H1 (cell line): Measurements from ENCODE around the gene ASTN2. TPM values are rescaled to one million over a fixed set of nuclear protein-coding genes. Genes with fewer than 3 reads are reported as not detected.

Experiments
- CTCF ChIA-PET: fragments of 300-600 bp; sonication (Branson Sonifier 250); formaldehyde crosslinking; loops from one replicate; lab custom pipeline; 2021; ENCODE audit not compliant: partially characterized antibody; lab: Charles Lee
- POLR2A ChIA-PET: fragments of 300-600 bp; sonication (Branson Sonifier 250); formaldehyde crosslinking; loops from one replicate; lab custom pipeline; 2021; ENCODE audit warnings: inconsistent platforms; ENCODE audit not compliant: partially characterized antibody; lab: Charles Lee
- DNase-seq, 2 experiments: peaks; one replicate each; pipeline versions ENCODE4 v3.0.0 to v3.0.0-alpha.2; 2010 to 2022; ENCODE audit warnings: low spot score in 2 of 2, low read depth in 1 of 2, mixed read lengths in 1 of 2
- FAIRE-seq: peaks from 2 replicates; lab custom pipeline; 2011; peaks lifted over from hg19 to GRCh38; lab: Jason Lieb, UNC
- H2AFZ ChIP-seq: 2 replicates; pipeline ENCODE4 v1.8.1; 2012; ENCODE audit warnings: low read length, inconsistent platforms
- H2AK5ac ChIP-seq: 2 replicates; pipeline ENCODE4 v1.6.1; 2013; ENCODE audit warnings: low read depth, low read length
- H2BK120ac ChIP-seq: replicated peaks from 2 replicates; pipeline ENCODE3; 2013; ENCODE audit warnings: low read depth, low read length, inconsistent platforms
- H2BK12ac ChIP-seq: 2 replicates; pipeline ENCODE4 v1.6.1; 2013; ENCODE audit warnings: low read depth, low read length
- H2BK15ac ChIP-seq: 2 replicates; pipeline ENCODE4 v1.6.1; 2013; ENCODE audit warnings: low read length
- H2BK20ac ChIP-seq: 2 replicates; pipeline ENCODE4 v1.6.1; 2013; ENCODE audit warnings: low read length
- H2BK5ac ChIP-seq: 2 replicates; pipeline ENCODE4 v1.6.1; 2013; ENCODE audit warnings: low read depth, low read length
- H3K14ac ChIP-seq: 2 replicates; pipeline ENCODE4 v1.6.1; 2013; ENCODE audit warnings: inconsistent platforms; ENCODE audit not compliant: insufficient read length
- H3K18ac ChIP-seq: 2 replicates; pipeline ENCODE4 v1.6.1; 2013; ENCODE audit warnings: low read length; ENCODE audit errors: extremely low read depth
- H3K23ac ChIP-seq: 2 replicates; pipeline ENCODE4 v1.6.1; 2013; ENCODE audit warnings: inconsistent platforms; ENCODE audit not compliant: insufficient read length
- H3K23me2 ChIP-seq: 2 replicates; pipeline ENCODE4 v1.6.1; 2013; ENCODE audit warnings: low read depth, low read length
- H3K27ac ChIP-seq: 2 replicates; pipeline ENCODE4 v1.6.1; 2011; ENCODE audit warnings: low read depth, low read length, inconsistent platforms
- H3K27me3 ChIP-seq, 4 experiments: replicated peaks in 1 of 4; 1 replicate in 1 of 4; 2 replicates in 3 of 4; pipeline versions ENCODE4 v1.6.1 to v1.8.1; 2011 to 2013; ENCODE audit warnings: low read length in 3 of 4, mild to moderate bottlenecking in 3 of 4, inconsistent platforms in 2 of 4, mixed read lengths in 2 of 4, moderate library complexity in 1 of 4; ENCODE audit not compliant: control insufficient read depth in 3 of 4, insufficient read depth in 3 of 4; ENCODE audit errors: extremely low read depth in 1 of 4
- H3K36me3 ChIP-seq, 4 experiments: 2 replicates each; pipeline versions ENCODE4 v1.6.1 to v1.8.1; 2011 to 2013; ENCODE audit warnings: mild to moderate bottlenecking in 4 of 4, low read length in 3 of 4, moderate library complexity in 2 of 4, control low read depth in 1 of 4, inconsistent platforms in 1 of 4; ENCODE audit not compliant: insufficient read depth in 4 of 4, control insufficient read depth in 2 of 4
- H3K4ac ChIP-seq: replicated peaks from 2 replicates; pipeline ENCODE3; 2013; ENCODE audit warnings: low read length, low read depth, mixed read lengths, inconsistent platforms; ENCODE audit not compliant: insufficient read length
- H3K4me1 ChIP-seq, 4 experiments: replicated peaks in 1 of 4; 1 replicate in 1 of 4; 2 replicates in 3 of 4; pipeline versions ENCODE4 v1.6.1 to v1.8.1; 2011 to 2013; ENCODE audit warnings: low read length in 3 of 4, inconsistent platforms in 2 of 4, mixed read lengths in 1 of 4; ENCODE audit not compliant: insufficient read depth in 4 of 4, control insufficient read depth in 3 of 4
- H3K4me2 ChIP-seq, 2 experiments: 2 replicates each; pipeline versions ENCODE4 v1.6.1 to v1.8.1; 2011 to 2013; ENCODE audit warnings: low read depth in 2 of 2, low read length in 2 of 2, control low read depth in 1 of 2, inconsistent platforms in 1 of 2, mild to moderate bottlenecking in 1 of 2; ENCODE audit not compliant: insufficient read depth in 1 of 2
- H3K4me3 ChIP-seq, 4 experiments: fragments of 200-600, 300-600 bp in 1 of 4; sonication (generic), shearing (Covaris generic), sonication (Bioruptor Twin) in 1 of 4; 2 replicates each; pipeline versions ENCODE4 v1.5.1 to v1.8.1; 2011 to 2016; ENCODE audit warnings: low read length in 4 of 4, low read depth in 3 of 4, control low read depth in 2 of 4, inconsistent platforms in 2 of 4, mild to moderate bottlenecking in 2 of 4, mixed read lengths in 1 of 4, moderate library complexity in 1 of 4; ENCODE audit not compliant: insufficient read depth in 2 of 4; ENCODE audit errors: extremely low read depth in 1 of 4
- H3K56ac ChIP-seq: replicated peaks from 2 replicates; pipeline ENCODE3; 2013; ENCODE audit warnings: low read depth, mild to moderate bottlenecking, mixed read lengths, low read length, inconsistent platforms; ENCODE audit not compliant: insufficient read length
- H3K79me1 ChIP-seq: 2 replicates; pipeline ENCODE4 v1.6.1; 2013; ENCODE audit warnings: low read depth, low read length, control low read depth
- H3K79me2 ChIP-seq, 2 experiments: 2 replicates each; pipeline versions ENCODE4 v1.6.1 to v1.8.1; 2012 to 2013; ENCODE audit warnings: low read length in 2 of 2, mild to moderate bottlenecking in 2 of 2, inconsistent platforms in 1 of 2; ENCODE audit not compliant: insufficient read depth in 2 of 2, control insufficient read depth in 1 of 2
- H3K9ac ChIP-seq, 4 experiments: replicated peaks in 1 of 4; 1 replicate in 1 of 4; 2 replicates in 3 of 4; pipeline versions ENCODE4 v1.6.1 to v1.8.1; 2011 to 2013; ENCODE audit warnings: low read depth in 3 of 4, low read length in 3 of 4, control low read depth in 2 of 4, mild to moderate bottlenecking in 2 of 4, moderate library complexity in 2 of 4, inconsistent platforms in 1 of 4; ENCODE audit errors: extremely low read depth in 1 of 4
- H3K9me3 ChIP-seq, 2 experiments: 2 replicates each; pipeline versions ENCODE4 v1.6.1 to v1.8.1; 2012 to 2013; ENCODE audit warnings: mild to moderate bottlenecking in 2 of 2, moderate library complexity in 2 of 2, control low read depth in 1 of 2, inconsistent platforms in 1 of 2, low read depth in 1 of 2, low read length in 1 of 2, mixed read lengths in 1 of 2; ENCODE audit not compliant: insufficient read depth in 2 of 2
- H4K20me1 ChIP-seq, 2 experiments: replicated peaks in 1 of 2; 2 replicates each; pipeline versions ENCODE3 to v1.8.1; 2011 to 2013; ENCODE audit warnings: inconsistent platforms in 2 of 2, low read length in 2 of 2, mild to moderate bottlenecking in 1 of 2; ENCODE audit not compliant: insufficient read depth in 2 of 2, control insufficient read depth in 1 of 2
- H4K5ac ChIP-seq: 2 replicates; pipeline ENCODE4 v1.6.1; 2013; ENCODE audit warnings: low read length, low read depth, mixed read lengths, inconsistent platforms; ENCODE audit not compliant: insufficient read length
- H4K8ac ChIP-seq: 2 replicates; pipeline ENCODE4 v1.8.0; 2013; ENCODE audit warnings: mild to moderate bottlenecking, moderate library complexity, low read length, inconsistent platforms; ENCODE audit not compliant: insufficient read depth; ENCODE audit errors: extremely low read depth
- H4K91ac ChIP-seq: replicated peaks from 2 replicates; pipeline ENCODE3; 2013; ENCODE audit warnings: low read length, mixed read lengths, inconsistent platforms; ENCODE audit not compliant: insufficient read length
- CBX8 ChIP-seq: fragments of 300-800, 300-1000 bp; sonication (generic); IDR thresholded peaks from 2 replicates; pipeline ENCODE4 v1.7.1; 2016; ENCODE audit warnings: low read depth, low read length, borderline replicate concordance
- CEBPB ChIP-seq: IDR thresholded peaks from 2 replicates; pipeline ENCODE4 v1.6.1; 2012; ENCODE audit warnings: low read depth, low read length
- CHD1 ChIP-seq: IDR thresholded peaks from 2 replicates; pipeline ENCODE4 v1.6.1; 2012; ENCODE audit warnings: low read depth, low read length, improper control_type of control experiment
- CHD2 ChIP-seq: IDR thresholded peaks from 2 replicates; pipeline ENCODE4 v1.6.1; 2012; ENCODE audit warnings: low read length, improper control_type of control experiment
- HDAC2 ChIP-seq, 2 experiments: fragments of 300-600 bp in 1 of 2; sonication (generic) in 1 of 2; IDR thresholded peaks; 2 replicates each; pipeline ENCODE4 v1.6.1; 2011 to 2012; ENCODE audit warnings: low read depth in 2 of 2, low read length in 2 of 2, mild to moderate bottlenecking in 2 of 2, moderate library complexity in 2 of 2, borderline replicate concordance in 1 of 2, inconsistent platforms in 1 of 2
- KDM4A ChIP-seq: IDR thresholded peaks from one replicate; pipeline ENCODE4 v1.7.1; 2012; ENCODE audit warnings: low read depth, mild to moderate bottlenecking, moderate library complexity, low read length, inconsistent platforms; ENCODE audit not compliant: severe bottlenecking
- POLR2A ChIP-seq, 2 experiments: IDR thresholded peaks; 1 replicate in 1 of 2; 2 replicates in 1 of 2; pipeline ENCODE4 v1.6.1; 2011; ENCODE audit warnings: low read depth in 2 of 2, low read length in 2 of 2, mild to moderate bottlenecking in 2 of 2; ENCODE audit errors: control extremely low read depth in 1 of 2
- RBBP5 ChIP-seq: IDR thresholded peaks from 2 replicates; pipeline ENCODE4 v1.7.1; 2012; ENCODE audit warnings: low read depth, mild to moderate bottlenecking, inconsistent platforms, low read length, moderate library complexity, borderline replicate concordance
- RNF2 ChIP-seq: fragments of 200-900, 300-1000 bp; sonication (generic); IDR thresholded peaks from 2 replicates; pipeline ENCODE4 v1.7.1; 2016; ENCODE audit warnings: borderline replicate concordance, low read depth, mild to moderate bottlenecking, antibody characterized with exemption, low read length; ENCODE audit not compliant: poor library complexity, severe bottlenecking; ENCODE audit errors: missing control alignments
- SIN3A ChIP-seq, 2 experiments: IDR thresholded peaks in 1 of 2; conservative IDR thresholded peaks in 1 of 2; 2 replicates each; pipeline ENCODE4 v1.6.1; 2011 to 2012; ENCODE audit warnings: low read length in 2 of 2, improper control_type of control experiment in 1 of 2, low read depth in 1 of 2, mild to moderate bottlenecking in 1 of 2
- SP4 ChIP-seq: IDR thresholded peaks from 2 replicates; pipeline ENCODE4 v1.6.1; 2012; ENCODE audit warnings: low read length, inconsistent platforms
- SUZ12 ChIP-seq: fragments of 200-600 bp; sonication (generic); IDR thresholded peaks from 2 replicates; pipeline ENCODE4 v1.6.1; 2012; ENCODE audit warnings: mild to moderate bottlenecking, inconsistent platforms, low read length, moderate library complexity, mixed read lengths
- TEAD4 ChIP-seq: IDR thresholded peaks from 2 replicates; pipeline ENCODE4 v1.6.1; 2012; ENCODE audit warnings: low read depth, low read length, inconsistent platforms, mixed read lengths
- ZNF274 ChIP-seq: IDR thresholded peaks from 2 replicates; pipeline ENCODE4 v1.7.0; 2012; ENCODE audit warnings: low read length, borderline replicate concordance; ENCODE audit errors: extremely low read depth
- WGBS, 2 experiments: shearing (Covaris generic) in 1 of 2; methylation state at CpG; one replicate each; pipeline versions ENCODE4 v1.1.6 to v1.1.7; 2013 to 2015; ENCODE audit warnings: low lambda C conversion rate in 2 of 2, mixed read lengths in 2 of 2, inconsistent platforms in 1 of 2, low coverage in 1 of 2, missing lambda C conversion rate in 1 of 2; ENCODE audit not compliant: insufficient replicate concordance in 2 of 2, insufficient coverage in 1 of 2, insufficient read length in 1 of 2; ENCODE audit errors: extremely low coverage in 1 of 2, missing lambda C conversion rate in 1 of 2; 5-methylcytosine and 5-hydroxymethylcytosine counted together
- polyA plus RNA-seq, 7 experiments: library from polyadenylated mRNA; depleted of rRNA in 3 of 7; stranded (reverse) in 5 of 7; unstranded in 2 of 7; fragments of >200 nt in 5 of 7; fragments of 200-250 nt in 2 of 7; gene quantifications; 1 replicate in 5 of 7; 2 replicates in 1 of 7; 4 replicates in 1 of 7; pipeline versions ENCODE4 v1.2.1 to v1.2.3, GENCODE V29; 2011 to 2013; ENCODE audit warnings: missing spikeins in 2 of 7, mixed read lengths in 2 of 7
- total RNA-seq: library from RNA; stranded (reverse); fragmentation: NEBNext Ultra II Directional; extraction: Animal tissue kit (Norgen Biotek cat#: 25700); gene quantifications from 2 replicates; pipeline ENCODE4 v1.2.1, GENCODE V29; 2021

ASTN2 gene
- total and polyA plus RNA-seq, 2 of the 8 experiments (the other 6 are each of a cell fraction or from before 2014, with no cell fraction given) = 8.2 to 13.7 TPM

GRCh38 chr9:117304549-117304948 lies 110.3 kb downstream of the ASTN2 start:
- Histone ChIP-seq H3K23ac (no peak overlapping the region), H3K4me2 (no peak overlapping the region), H3K4me1 (peaks cover 0 to 6% (median 0%) of the 10 kb centered on the region in 4 experiments; a peak in 2 of 7 replicates), H3K4ac (no peak overlapping the region), H4K91ac (no peak overlapping the region), H2BK120ac (no peak overlapping the region), H3K18ac (no peak overlapping the region), H4K5ac (no peak overlapping the region), H2AFZ (no peak overlapping the region), H3K14ac (no peak overlapping the region), H3K27ac (no peak overlapping the region), H2BK15ac (no peak overlapping the region), H2AK5ac (no peak overlapping the region), H3K9ac (no peak overlapping the region), H3K36me3 (no peaks in the 10 kb centered on the region), H2BK12ac (no peak overlapping the region), H2BK20ac (no peak overlapping the region), H4K8ac (no peak overlapping the region), H3K79me2 (no peaks in the 10 kb centered on the region), H3K4me3 (no peak overlapping the region), H3K9me3 (no peaks in the 10 kb centered on the region), H3K79me1 (no peaks in the 10 kb centered on the region), H3K27me3 (no peaks in the 10 kb centered on the region), H3K23me2 (no peaks in the 10 kb centered on the region; the same call in 1 of the 2 replicates), H3K56ac (no peak overlapping the region), H2BK5ac (no peak overlapping the region), H4K20me1 (no peaks in the 10 kb centered on the region)
- no peak for DNase-seq
- 80% methylated on average over 5 of the region's 5 CpGs; no CpG with 5 or more reads in 1 of the 2 experiments for WGBS, 2 experiments
- TF ChIP-seq POLR2A (IDR thresholded peaks at IDR 0.05; ENCODE audit: control extremely low read depth in 1 of 2, low read depth in 2 of 2, low read length in 2 of 2) = no peak
- TF ChIP-seq CHD1 = no peak
- no peak for TF ChIP-seq ZNF274
- TF ChIP-seq SP4 = no peak
- no peak for TF ChIP-seq CBX8
- no peak for TF ChIP-seq CHD2
- TF ChIP-seq HDAC2 (IDR thresholded peaks at IDR 0.05; ENCODE audit: borderline replicate concordance in 1 of 2, low read depth in 2 of 2, low read length in 2 of 2) = no peak
- no peak for TF ChIP-seq RNF2
- no peak for TF ChIP-seq TEAD4
- TF ChIP-seq SUZ12 = no peak
- TF ChIP-seq CEBPB = no peak
- no peak for TF ChIP-seq SIN3A (conservative IDR thresholded peaks at IDR 0.05 in 1 of 2, IDR thresholded peaks at IDR 0.05 in 1 of 2; ENCODE audit: low read depth in 1 of 2, low read length in 2 of 2)
- no peak for TF ChIP-seq RBBP5
- TF ChIP-seq KDM4A = no peak
- POLR2A ChIA-PET = no interaction called here
- CTCF ChIA-PET = interaction anchor here (0.9 to 2.2 kb wide), 3 partner anchors 13 to 183 kb away, joined by 3 to 10 read pairs (median 3); no protein-coding TSS in a partner anchor
- no peak for FAIRE-seq
